AG09309 (cell line): ENCODE results near the gene IGSF9.

ENCODE experiments used
- DNase-seq: peaks from one replicate; pipeline ENCODE4 v3.0.0-alpha.2; 2010; ENCODE audit warnings: low read depth
- H3K4me3 ChIP-seq: 2 replicates; pipeline ENCODE4 v1.5.1; 2011; ENCODE audit warnings: mild to moderate bottlenecking, low read depth, low read length, moderate library complexity; ENCODE audit not compliant: control insufficient read depth
- TF ChIP-seq, protein P1 (sequence below): IDR thresholded peaks from 2 replicates; pipeline ENCODE4 v1.5.1; 2011; ENCODE audit warnings: mild to moderate bottlenecking, low read depth, low read length, inconsistent platforms; ENCODE audit not compliant: insufficient read depth, control insufficient read depth; ENCODE audit errors: missing control alignments

Gene IGSF9

DNA sequence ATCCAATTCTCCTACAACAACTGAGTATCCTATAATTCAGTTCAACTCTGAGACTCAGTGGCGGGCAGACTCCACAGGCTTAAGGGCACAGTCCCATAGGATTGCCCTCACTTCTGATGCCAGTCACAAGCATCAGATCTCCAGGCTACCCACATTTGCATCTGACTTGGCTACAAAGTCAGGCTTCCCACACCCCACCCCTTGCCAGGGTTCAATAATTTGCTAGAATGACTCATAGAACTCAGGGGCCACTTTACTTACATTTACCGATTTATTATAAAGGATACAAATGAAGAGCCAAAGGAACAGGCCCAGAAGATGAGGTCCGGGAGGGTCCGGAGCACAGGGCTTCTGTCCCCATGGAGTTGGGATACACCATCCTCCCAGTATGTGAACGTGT, 44.6 kb upstream of the IGSF9 start:
- DNase-seq: no peak
- no peak overlapping the region for H3K4me3 ChIP-seq
- TF ChIP-seq, protein P1, sequence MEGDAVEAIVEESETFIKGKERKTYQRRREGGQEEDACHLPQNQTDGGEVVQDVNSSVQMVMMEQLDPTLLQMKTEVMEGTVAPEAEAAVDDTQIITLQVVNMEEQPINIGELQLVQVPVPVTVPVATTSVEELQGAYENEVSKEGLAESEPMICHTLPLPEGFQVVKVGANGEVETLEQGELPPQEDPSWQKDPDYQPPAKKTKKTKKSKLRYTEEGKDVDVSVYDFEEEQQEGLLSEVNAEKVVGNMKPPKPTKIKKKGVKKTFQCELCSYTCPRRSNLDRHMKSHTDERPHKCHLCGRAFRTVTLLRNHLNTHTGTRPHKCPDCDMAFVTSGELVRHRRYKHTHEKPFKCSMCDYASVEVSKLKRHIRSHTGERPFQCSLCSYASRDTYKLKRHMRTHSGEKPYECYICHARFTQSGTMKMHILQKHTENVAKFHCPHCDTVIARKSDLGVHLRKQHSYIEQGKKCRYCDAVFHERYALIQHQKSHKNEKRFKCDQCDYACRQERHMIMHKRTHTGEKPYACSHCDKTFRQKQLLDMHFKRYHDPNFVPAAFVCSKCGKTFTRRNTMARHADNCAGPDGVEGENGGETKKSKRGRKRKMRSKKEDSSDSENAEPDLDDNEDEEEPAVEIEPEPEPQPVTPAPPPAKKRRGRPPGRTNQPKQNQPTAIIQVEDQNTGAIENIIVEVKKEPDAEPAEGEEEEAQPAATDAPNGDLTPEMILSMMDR: no peak

DNA sequence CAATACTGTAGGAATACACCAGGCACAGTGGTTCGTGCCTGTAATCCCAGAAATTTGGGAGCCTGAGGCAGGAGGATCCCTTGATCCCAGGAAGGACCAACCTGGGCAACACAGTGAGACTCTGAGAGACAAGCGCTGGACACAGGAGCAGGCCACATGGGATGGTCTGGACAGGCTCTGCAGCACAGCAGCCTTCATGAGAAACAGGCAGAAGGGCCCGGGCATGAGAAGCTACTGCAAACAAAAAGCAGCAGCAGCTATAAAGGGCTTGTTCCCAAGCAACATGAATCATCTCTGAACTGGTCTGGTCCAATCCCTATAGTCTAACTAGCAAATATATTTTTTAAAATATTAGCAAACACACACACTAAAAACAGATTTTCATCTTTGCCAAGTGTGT, 44.2 kb upstream of the IGSF9 start:
- no peak overlapping the region for H3K4me3 ChIP-seq
- TF ChIP-seq, protein P1: no peak
- no peak for DNase-seq

DNA sequence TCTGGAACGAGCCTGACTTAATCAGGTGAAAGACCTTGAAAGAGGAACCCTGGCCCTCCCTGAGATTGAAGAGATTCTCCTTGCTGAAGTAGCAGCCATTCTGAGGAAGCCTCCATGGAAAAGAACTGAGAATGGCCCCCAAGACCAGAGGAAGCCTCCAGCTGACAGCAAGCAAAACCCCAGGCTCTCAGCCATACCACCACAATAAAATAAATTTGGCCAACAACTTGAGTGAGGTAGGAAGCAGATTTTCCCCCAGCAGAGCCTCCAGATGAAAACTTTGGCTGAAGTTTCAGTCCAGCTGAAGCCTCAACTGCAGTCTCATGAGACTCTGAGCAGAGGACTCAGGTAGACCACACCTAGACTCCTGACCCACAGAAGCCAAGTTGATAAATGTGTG, 42.6 kb upstream of the IGSF9 start:
- H3K4me3 ChIP-seq: no peak overlapping the region
- TF ChIP-seq, protein P1: no peak
- DNase-seq: no peak

DNA sequence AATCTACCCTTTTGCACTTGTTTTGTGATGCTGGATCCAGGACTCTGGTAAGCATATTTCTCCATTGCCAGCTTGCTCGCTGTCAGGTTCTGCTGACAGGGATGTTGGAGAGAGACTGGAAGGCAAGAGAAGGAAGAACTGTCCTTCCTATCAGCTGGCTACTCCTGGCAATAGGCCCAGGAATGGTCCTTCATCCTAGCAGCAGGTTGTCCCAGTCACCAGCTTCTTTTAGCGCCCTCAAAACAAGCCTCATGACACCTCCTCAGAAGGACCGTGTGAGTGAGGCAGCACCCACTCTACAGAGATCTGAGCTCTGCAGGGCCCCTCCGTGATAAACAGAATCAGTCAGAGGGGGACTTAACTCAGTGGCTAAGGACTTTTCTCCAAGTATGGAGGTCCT, 41.8 kb upstream of the IGSF9 start:
- TF ChIP-seq, protein P1: no peak
- H3K4me3 ChIP-seq: no peak overlapping the region
- DNase-seq: no peak

DNA sequence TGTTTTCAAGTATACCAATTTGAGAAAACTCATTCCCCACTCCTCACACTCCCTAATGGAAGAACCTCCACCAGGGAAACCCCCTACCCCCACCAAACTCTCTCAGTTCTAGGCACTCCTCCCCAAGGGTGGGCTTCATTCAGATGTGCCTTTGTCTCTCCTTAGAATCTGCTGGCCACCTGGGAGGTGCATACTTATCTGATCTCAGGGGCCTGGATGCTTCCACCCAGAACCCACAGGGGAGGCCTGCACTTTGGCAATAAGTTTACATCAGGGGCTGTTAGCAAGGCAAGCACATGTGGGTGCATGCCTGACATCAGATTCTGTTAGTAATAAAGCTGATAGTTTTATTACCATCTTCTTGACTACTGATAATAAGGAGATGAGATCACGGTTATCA, 41.1 kb upstream of the IGSF9 start:
- TF ChIP-seq, protein P1: no peak
- no peak for DNase-seq
- no peak overlapping the region for H3K4me3 ChIP-seq

DNA sequence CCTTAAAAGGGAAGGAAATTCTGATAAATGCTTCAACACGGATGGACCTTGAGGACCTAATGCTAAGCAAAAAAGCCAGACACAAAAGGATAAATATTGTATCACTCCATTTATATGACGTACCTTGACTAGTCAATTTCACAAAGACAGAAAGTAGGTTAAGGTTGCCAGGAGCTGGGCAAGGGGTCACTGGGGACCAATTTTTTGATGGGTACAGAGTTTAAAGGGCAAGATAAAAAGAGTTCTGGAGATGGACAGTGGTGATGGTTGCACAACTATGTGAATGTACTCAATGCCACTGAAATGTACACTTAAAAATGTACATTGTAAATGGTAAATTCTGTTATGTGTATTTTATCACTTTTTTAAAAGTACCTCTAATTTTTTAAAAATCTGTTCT, 40.7 kb upstream of the IGSF9 start:
- H3K4me3 ChIP-seq: no peak overlapping the region
- TF ChIP-seq, protein P1: no peak
- no peak for DNase-seq

DNA sequence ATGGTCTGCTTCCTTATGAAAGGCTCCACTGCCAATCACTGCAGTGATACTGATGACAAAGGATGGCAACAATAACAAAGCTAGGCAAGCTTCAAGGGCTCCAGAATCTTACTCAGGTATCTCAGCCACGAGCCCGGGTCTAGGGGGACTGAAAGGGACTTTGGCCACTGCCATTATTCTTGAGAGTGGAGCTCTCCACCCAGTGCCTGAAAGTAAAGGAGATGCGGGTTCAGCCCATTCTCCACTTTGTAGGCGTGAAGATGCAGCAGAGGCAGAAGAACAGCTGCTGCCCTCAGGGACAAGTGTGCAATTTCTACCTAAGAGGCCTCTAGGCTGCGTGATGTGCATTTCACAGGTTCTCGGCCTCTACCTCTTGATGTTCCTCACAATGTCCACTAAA, 40.1 kb upstream of the IGSF9 start:
- no peak for DNase-seq
- TF ChIP-seq, protein P1: no peak
- H3K4me3 ChIP-seq: no peak overlapping the region
